Stimulated activated CD4-positive, alpha-beta T cell treated with anti-CD3 and anti-CD28 coated beads, TNF-alpha, amount 100 ng/mL, for 48 hours (primary cell): ENCODE measurements around the gene WNT5B.

Experiments
- DNase-seq, 3 donors: peaks; one replicate each; pipeline ENCODE4 v3.0.0-alpha.2; 2020; ENCODE audit warnings: low read depth in 3 of 3

Gene WNT5B

DNA sequence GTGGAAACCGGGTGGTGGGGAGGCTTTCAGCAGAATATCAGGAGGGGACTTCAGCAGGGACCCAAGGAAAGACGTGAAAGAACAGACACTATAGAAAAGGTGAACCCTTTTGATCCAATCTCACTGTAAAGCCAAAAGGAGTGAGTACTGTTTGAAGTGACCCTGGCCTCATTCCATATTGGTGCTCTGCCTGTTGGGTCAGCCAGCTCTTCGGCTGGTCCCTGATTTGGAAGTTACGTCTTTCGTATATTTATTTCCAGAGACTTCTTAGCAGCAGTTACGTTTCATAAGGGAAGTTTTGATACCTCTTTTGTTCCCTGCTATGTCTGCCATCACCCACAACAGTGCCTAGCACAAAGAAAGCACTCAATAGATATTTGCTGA, 21.9 kb downstream of the WNT5B start:
- DNase-seq: no peak

- DNase-seq: no peak
Measured at GRCh38 chr12:1651946-1652345, 22.9 kb downstream of the WNT5B start.

GRCh38 chr12:1655225-1655788, 26.3 kb downstream of the WNT5B start:
- no peak for DNase-seq

DNA sequence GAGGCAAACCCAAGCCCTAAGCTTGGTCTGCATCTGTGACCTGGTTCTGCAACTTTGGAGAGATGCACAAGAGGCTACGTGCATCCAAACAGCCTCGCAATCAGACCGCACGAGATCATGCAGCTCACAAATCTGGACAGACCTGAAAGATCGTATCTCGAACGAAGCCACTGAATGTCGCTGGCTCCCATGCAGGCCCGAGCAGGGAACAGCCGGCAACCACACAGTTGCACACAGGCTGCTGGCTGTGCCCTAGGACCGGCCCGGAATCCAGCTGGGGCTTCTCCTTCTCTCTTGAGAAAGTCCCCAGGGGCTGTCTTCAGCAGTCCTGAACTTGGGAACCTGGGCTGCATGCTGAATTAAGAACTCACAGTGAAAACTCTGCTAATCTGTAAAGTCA, 27.9 kb downstream of the WNT5B start:
- DNase-seq: no peak

- no peak for DNase-seq
Measured at GRCh38 chr12:1657688-1658087, 28.7 kb downstream of the WNT5B start.

DNA sequence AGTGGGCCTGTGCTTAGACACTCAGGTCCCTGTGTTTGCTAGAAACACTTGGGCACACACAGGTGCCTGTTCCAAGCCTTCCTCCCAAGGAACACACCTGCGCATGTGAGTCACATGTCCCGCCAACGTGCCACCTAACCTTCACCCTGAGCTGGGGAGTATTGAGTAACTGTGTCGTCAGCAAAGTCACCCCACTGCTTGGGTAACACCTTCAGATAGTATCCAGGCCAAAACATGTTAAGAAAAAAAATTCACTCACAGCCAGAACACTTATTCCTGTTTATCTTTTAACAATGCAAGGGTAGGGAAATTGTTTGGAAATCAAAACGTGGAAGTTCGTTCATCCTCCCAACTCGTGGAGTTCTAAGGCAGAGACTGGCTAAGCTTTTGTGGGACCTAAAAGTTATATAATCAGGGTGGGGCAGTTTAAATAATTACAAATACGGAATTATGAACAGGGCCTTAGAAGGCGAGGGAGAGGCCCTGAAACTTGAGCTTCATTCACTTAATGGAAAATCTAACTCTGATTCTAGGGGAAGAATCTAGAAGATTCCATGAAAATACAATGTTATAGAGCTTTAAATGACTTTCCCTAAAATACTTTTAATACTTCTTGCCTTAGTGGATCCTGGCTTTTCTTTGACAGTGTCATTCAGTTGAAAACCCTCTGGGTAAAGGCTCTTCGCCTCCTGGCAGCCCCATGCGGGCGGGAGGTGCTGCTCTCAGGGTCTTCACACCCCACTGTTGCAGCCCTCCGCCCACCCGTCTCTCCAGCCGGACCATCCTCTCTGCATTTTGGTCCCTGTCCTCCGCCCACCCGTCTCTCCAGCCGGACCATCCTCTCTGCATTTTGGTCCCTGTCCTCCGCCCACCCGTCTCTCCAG, 31.5 kb downstream of the WNT5B start:
- DNase-seq: peak in 1 of 3 donors; percentile 39

GRCh38 chr12:1661553-1662335, 32.7 kb downstream of the WNT5B start:
- peak; percentile 63 to 75 (median 75) for DNase-seq

DNA sequence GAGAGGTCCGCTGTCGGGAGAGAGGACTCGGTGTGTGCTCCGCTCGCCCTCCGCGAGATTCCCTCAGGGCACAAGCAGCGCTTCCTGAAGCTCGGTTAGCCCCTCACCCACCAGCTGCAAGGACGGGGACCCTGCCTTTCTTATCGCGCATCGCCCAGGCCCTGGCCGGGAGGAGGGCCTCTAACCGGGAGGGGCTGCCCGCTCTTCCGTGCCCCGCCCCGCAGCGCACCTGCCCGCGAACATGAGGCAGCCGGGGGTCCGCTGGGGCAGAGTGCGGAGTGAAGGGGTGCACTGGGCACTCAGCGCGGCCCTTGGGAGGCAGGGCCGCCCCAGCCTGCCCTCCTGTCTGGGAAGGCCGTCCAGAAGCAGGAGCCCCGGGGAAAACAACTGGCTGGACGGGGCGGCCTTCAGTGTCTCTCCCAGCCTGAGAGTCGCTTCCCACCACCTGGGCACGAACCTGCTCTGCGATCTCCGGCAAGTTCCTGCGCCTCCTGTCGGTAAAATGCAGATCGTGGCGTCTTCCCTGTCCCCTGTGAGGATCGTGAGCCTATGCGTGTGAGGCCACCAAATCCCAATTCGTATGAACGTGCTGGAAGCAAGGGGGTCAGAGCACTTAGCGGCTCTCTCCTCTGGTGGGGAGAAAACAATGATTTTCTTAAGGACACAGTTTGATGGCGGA, 33.9 kb downstream of the WNT5B start:
- no peak for DNase-seq

DNA sequence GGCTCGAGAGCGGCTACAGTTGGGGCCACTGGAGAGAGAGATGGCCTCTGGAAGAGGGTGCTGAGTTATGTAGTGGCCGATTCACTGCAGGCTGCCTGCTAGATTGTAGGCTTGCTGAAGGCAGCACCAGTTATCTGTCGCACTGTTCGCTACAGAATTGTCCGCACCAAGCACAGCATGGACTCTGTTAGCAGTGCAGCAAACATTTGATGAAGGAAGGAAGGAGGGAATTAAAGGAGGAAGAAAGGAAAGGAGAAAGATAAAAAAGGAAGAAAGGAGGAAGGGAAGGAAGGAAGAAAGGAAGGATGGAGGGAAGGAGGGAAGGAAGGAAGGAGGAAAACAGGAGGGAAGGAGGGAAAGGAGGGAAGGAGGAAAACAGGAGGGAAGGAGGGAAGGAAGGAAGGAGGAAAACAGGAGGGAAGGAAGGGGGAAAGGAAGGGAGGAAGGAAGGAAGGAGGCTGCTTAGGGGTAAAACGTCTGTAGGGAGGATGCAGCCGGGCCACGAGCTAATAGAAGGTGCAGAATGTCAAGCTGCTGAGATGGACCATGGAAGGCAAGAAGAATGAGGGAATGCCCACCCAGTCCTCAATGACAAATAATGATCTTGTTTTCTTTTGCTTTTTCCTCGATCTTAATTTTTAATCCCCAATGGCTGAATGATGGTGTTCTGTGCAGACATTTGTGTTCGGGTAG, 34.6 kb downstream of the WNT5B start:
- DNase-seq: no peak

DNA sequence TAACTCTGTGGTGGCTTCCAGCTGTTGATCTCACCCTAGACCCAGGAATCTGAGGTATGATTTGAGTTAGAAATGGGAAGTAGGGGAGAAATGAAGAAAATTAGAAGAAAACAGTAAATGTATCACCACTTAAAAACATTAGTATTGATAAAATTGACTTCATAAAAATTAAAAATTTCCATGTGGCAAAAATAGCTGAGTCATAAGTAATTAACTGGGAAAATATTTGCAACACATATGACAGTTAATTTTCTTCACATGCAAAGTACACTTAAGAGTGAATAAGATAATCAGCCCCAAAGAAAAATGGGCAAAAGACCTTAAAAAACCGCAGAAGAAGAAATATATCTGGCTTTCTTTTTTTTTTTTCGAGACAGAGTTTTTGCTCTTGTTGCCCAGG, 36.3 kb downstream of the WNT5B start:
- no peak for DNase-seq

DNA sequence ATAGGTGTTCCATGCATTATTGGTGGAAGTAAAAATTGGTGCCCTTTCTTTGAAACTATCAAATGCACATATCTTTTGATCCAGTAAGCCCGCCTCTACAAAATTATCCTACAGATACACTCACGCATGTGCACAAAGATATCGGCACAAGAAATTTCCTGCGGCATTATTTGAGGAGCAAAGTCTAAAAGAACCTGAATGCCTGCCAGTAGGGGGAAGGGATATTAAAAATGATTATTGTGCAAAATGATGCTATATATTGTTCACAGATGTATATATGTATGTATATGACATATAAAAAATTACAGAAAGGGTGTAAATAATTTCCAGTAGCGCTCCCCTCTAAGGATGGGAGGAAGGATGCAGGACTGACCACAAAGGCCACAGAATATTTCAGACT, 37.2 kb downstream of the WNT5B start:
- no peak for DNase-seq

GRCh38 chr12:1666685-1667162, 37.7 kb downstream of the WNT5B start:
- no peak for DNase-seq

DNA sequence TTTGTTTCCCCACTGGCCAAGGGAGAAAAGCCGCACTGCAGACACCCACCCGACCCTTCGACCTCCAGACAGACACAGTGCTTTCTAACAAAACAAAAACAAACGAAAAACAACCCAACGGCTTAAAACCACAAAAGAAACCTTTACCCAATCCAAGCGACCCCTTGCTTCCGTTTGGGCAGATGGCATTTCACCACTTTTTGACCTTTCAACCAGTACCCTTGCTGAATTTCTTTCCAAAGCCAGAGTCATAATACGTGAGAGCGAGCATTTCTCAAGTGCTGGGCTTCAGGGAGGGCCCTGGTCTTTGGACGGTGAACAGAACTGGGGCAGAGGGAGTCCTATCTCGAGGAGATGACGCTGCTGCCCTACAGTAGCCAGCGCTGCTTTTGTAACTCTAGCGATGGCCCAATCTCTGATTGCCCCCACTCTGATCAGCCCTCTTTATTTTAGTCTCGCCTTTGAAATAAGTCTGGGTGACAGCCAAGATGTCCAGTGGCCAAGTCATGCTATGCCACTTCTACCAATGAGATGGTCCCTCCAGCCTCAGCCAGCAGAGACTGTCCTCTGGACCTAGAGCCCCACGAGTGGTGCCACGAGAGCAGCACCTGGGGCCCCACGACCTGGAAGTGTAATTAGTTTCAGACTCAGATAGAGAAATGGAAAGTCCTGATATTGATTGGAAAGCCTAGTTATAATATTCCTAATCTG, 40.0 kb downstream of the WNT5B start:
- no peak for DNase-seq

DNA sequence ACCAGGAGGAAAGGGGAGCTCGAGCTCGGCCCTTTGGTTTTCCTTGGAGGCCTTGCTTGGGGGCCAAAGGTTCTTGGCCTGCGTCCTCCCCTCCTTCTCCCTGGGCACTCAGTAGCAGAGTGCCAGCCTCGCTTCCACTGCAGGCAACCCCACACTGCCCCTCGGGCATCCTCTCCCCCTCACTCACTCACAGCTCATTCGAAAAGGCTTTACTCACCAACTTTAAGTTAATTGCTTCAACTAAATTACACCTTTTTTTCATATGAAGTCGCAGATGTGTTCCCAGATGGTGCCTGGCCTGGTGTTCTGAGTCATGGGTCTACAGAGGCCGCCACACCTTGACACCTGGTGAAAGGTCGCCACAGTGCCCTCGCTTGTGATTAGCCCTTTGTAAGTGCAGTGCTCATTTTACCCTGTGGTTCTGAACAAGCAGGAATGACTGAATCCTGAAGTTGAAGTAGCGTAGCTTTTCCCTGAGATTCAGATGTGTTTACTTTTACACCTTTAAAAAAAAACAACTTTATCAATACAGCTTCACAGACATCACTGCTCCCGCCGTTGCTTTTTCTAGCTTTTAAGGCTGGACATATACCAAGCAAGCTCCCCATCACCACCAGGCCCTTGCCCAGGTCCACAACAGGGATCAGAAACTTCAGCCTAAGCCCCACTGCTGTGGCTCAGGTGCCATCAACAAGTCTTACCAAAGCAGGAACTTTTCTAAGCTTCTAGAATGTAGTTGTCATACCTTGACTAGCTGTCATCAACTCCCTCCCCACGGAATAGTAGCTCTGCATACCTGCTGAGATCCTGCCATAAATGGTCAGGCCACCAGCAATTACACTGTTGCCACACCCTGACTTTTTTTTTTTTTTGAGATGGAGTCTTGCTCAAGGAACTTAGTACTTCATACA, 41.6 kb downstream of the WNT5B start:
- no peak for DNase-seq

- no peak for DNase-seq
Measured at GRCh38 chr12:1676043-1676442, 47.0 kb downstream of the WNT5B start.

GRCh38 chr12:1680804-1681492, 51.9 kb downstream of the WNT5B start:
- DNase-seq: no peak

- no peak for DNase-seq
Measured at GRCh38 chr12:1681493-1681807, 52.4 kb downstream of the WNT5B start.

- DNase-seq: no peak
Measured at GRCh38 chr12:1688086-1688710, 59.2 kb downstream of the WNT5B start.
